ENCODE results near the gene ARHGAP15.
A peak's percentile ranks its signal among the peaks of the same experiment; 100 is the strongest.

The ARHGAP15 gene

GRCh38 chr2:143124445-143124844, 4.8 kb upstream of the ARHGAP15 start:
- no peak overlapping the region for H3K4me2 ChIP-seq (ENCODE audit: low read depth, low read length, poor library complexity, severe bottlenecking)

GRCh38 chr2:143125717-143126116, 3.5 kb upstream of the ARHGAP15 start:
- H3K27ac ChIP-seq (ENCODE audit: low read depth, low read length), result no peak overlapping the region
- no peak overlapping the region for H3K4me3 ChIP-seq (ENCODE audit: insufficient read depth, low read length, poor library complexity, severe bottlenecking)
- no peaks in the 10 kb centered on the region for H4K20me1 ChIP-seq (ENCODE audit: low read depth, low read length)
- H3K27me3 ChIP-seq (ENCODE audit: low read length), result no peaks in the 10 kb centered on the region
- H3K79me2 ChIP-seq (ENCODE audit: insufficient read depth, low read length), result peaks cover 16% of the 10 kb centered on the region
- TF ChIP-seq EZH2phosphoT487 (conservative IDR thresholded peaks at IDR 0.05; ENCODE audit: low read length) (no peak), CTCF (IDR thresholded peaks at IDR 0.05; ENCODE audit: insufficient read depth, low read length, poor library complexity, severe bottlenecking) (no peak)
- H3K9me2 ChIP-seq (replicated peaks; ENCODE audit: insufficient read depth, low read length), result no peaks in the 10 kb centered on the region
- no peak overlapping the region for H2AFZ ChIP-seq (ENCODE audit: low read depth, low read length, severe bottlenecking)
- H3K4me2 ChIP-seq (ENCODE audit: low read depth, low read length, poor library complexity, severe bottlenecking), result no peak overlapping the region
- no peaks in the 10 kb centered on the region for H3K9me3 ChIP-seq (ENCODE audit: insufficient read depth, low read length)
- no peak overlapping the region for H3K9ac ChIP-seq (ENCODE audit: low read length)
- no peaks in the 10 kb centered on the region for H3F3A ChIP-seq (ENCODE audit: insufficient read depth)
- H3K36me3 ChIP-seq (ENCODE audit: low read length), result no peaks in the 10 kb centered on the region

More at GRCh38 chr2:143124445-143124844, 4.8 kb upstream of the ARHGAP15 start:
- Histone ChIP-seq H3K79me2 (ENCODE audit: insufficient read depth, low read length) (peaks cover 3% of the 10 kb centered on the region), H3K27ac (ENCODE audit: low read depth, low read length) (no peak overlapping the region), H2AFZ (ENCODE audit: low read depth, low read length, severe bottlenecking) (no peak overlapping the region), H4K20me1 (ENCODE audit: low read depth, low read length) (no peaks in the 10 kb centered on the region), H3K27me3 (ENCODE audit: low read length) (no peaks in the 10 kb centered on the region), H3K9ac (ENCODE audit: low read length) (no peak overlapping the region), H3K4me3 (ENCODE audit: insufficient read depth, low read length, poor library complexity, severe bottlenecking) (no peak overlapping the region), H3K9me2 (replicated peaks; ENCODE audit: insufficient read depth, low read length) (no peaks in the 10 kb centered on the region), H3F3A (ENCODE audit: insufficient read depth) (no peaks in the 10 kb centered on the region), H3K9me3 (ENCODE audit: insufficient read depth, low read length) (no peaks in the 10 kb centered on the region), H3K36me3 (ENCODE audit: low read length) (no peaks in the 10 kb centered on the region)
- no peak for TF ChIP-seq EZH2phosphoT487 (conservative IDR thresholded peaks at IDR 0.05; ENCODE audit: low read length)

- no peak for TF ChIP-seq CTCF (IDR thresholded peaks at IDR 0.05; ENCODE audit: insufficient read depth, low read length, poor library complexity, severe bottlenecking)
- TF ChIP-seq EZH2phosphoT487 (conservative IDR thresholded peaks at IDR 0.05; ENCODE audit: low read length), result no peak
- Histone ChIP-seq H3K27me3 (ENCODE audit: low read length) (no peaks in the 10 kb centered on the region), H2AFZ (ENCODE audit: low read depth, low read length, severe bottlenecking) (no peak overlapping the region), H3K27ac (ENCODE audit: low read depth, low read length) (no peak overlapping the region), H3K4me3 (ENCODE audit: insufficient read depth, low read length, poor library complexity, severe bottlenecking) (no peak overlapping the region), H3K36me3 (ENCODE audit: low read length) (peaks cover 19% of the 10 kb centered on the region), H4K20me1 (ENCODE audit: low read depth, low read length) (no peaks in the 10 kb centered on the region), H3K4me2 (ENCODE audit: low read depth, low read length, poor library complexity, severe bottlenecking) (peak overlapping the region; percentile 93), H3F3A (ENCODE audit: insufficient read depth) (peaks cover 7% of the 10 kb centered on the region; the same call in 1 of the 2 replicates), H3K79me2 (ENCODE audit: insufficient read depth, low read length) (peaks cover 81% of the 10 kb centered on the region), H3K9ac (ENCODE audit: low read length) (peak overlapping the region; percentile 12; the same call in 1 of the 2 replicates), H3K9me2 (replicated peaks; ENCODE audit: insufficient read depth, low read length) (no peaks in the 10 kb centered on the region), H3K9me3 (ENCODE audit: insufficient read depth, low read length) (no peaks in the 10 kb centered on the region)
Observed at GRCh38 chr2:143132355-143132754, 3.1 kb downstream of the ARHGAP15 start.

GRCh38 chr2:143133783-143134182, 4.6 kb downstream of the ARHGAP15 start:
- Histone ChIP-seq H3K36me3 (ENCODE audit: low read length) (peaks cover 19% of the 10 kb centered on the region), H3K27me3 (ENCODE audit: low read length) (no peaks in the 10 kb centered on the region), H2AFZ (ENCODE audit: low read depth, low read length, severe bottlenecking) (no peak overlapping the region), H3K79me2 (ENCODE audit: insufficient read depth, low read length) (peaks cover 95% of the 10 kb centered on the region), H3K27ac (ENCODE audit: low read depth, low read length) (no peak overlapping the region), H3K9me2 (replicated peaks; ENCODE audit: insufficient read depth, low read length) (no peaks in the 10 kb centered on the region), H4K20me1 (ENCODE audit: low read depth, low read length) (no peaks in the 10 kb centered on the region), H3K9ac (ENCODE audit: low read length) (no peak overlapping the region), H3K4me2 (ENCODE audit: low read depth, low read length, poor library complexity, severe bottlenecking) (no peak overlapping the region), H3K4me3 (ENCODE audit: insufficient read depth, low read length, poor library complexity, severe bottlenecking) (no peak overlapping the region), H3F3A (ENCODE audit: insufficient read depth) (peaks cover 7% of the 10 kb centered on the region; the same call in 1 of the 2 replicates), H3K9me3 (ENCODE audit: insufficient read depth, low read length) (no peaks in the 10 kb centered on the region)
- TF ChIP-seq EZH2phosphoT487 (conservative IDR thresholded peaks at IDR 0.05; ENCODE audit: low read length), result no peak
- TF ChIP-seq CTCF (IDR thresholded peaks at IDR 0.05; ENCODE audit: insufficient read depth, low read length, poor library complexity, severe bottlenecking), result no peak

Measured in SU-DHL-6 (cell line).